Caco-2 (cell line): ENCODE measurements around the gene SLC25A41. TPM values are rescaled to one million over a fixed set of nuclear protein-coding genes. Genes with fewer than 3 reads are reported as not detected.

Experiments used
- BruUV-seq: library from RNA; stranded (reverse); fragments of 400-500 nt; replicated peaks from 2 replicates; lab custom pipeline; 2021; lab: Mats Ljungman, UMichigan
- CTCF ChIA-PET: fragments of 300-600 bp; sonication (Branson Sonifier 250); formaldehyde crosslinking; loops from one replicate; lab custom pipeline; 2022; ENCODE audit warnings: antibody characterized with exemption; lab: Charles Lee
- POLR2A ChIA-PET: fragments of 300-600 bp; sonication (Branson Sonifier 250); formaldehyde crosslinking; loops from one replicate; lab custom pipeline; 2022; ENCODE audit warnings: antibody characterized with exemption; lab: Charles Lee
- DNase-seq, 2 experiments: peaks; one replicate each; pipeline versions ENCODE4 v3.0.0 to v3.0.0-alpha.2; 2020 to 2022
- H3K27me3 ChIP-seq: replicated peaks from 2 replicates; pipeline ENCODE4 v1.6.0; 2011; ENCODE audit warnings: low read length; ENCODE audit not compliant: control insufficient read depth, insufficient read depth
- H3K36me3 ChIP-seq: 2 replicates; pipeline ENCODE4 v1.5.1; 2011; ENCODE audit warnings: low read length; ENCODE audit not compliant: control insufficient read depth, insufficient read depth
- H3K4me1 ChIP-seq: fragments of 250-450 bp; sonication (Bioruptor Pico); 2 replicates; pipeline ENCODE4 v1.5.1; 2020; ENCODE audit warnings: mild to moderate bottlenecking
- H3K4me3 ChIP-seq: 2 replicates; pipeline ENCODE4 v1.5.1; 2011; ENCODE audit warnings: low read depth, mild to moderate bottlenecking, control low read depth, low read length
- H3K9me3 ChIP-seq: fragments of 250-450 bp; sonication (Bioruptor Pico); 2 replicates; pipeline ENCODE4 v1.5.1; 2020; ENCODE audit warnings: mild to moderate bottlenecking, moderate library complexity
- H3K27ac Mint-ChIP-seq: one replicate; pipeline ENCODE4 v1.8.0; 2022; ENCODE audit warnings: mixed read lengths; ENCODE audit not compliant: unreplicated experiment
- H3K27me3 Mint-ChIP-seq: one replicate; pipeline ENCODE4 v1.8.0; 2022; ENCODE audit warnings: mixed read lengths; ENCODE audit not compliant: insufficient read depth, unreplicated experiment
- H3K36me3 Mint-ChIP-seq: one replicate; pipeline ENCODE4 v1.8.0; 2022; ENCODE audit warnings: mild to moderate bottlenecking, mixed read lengths; ENCODE audit not compliant: insufficient read depth, unreplicated experiment
- H3K4me1 Mint-ChIP-seq: one replicate; pipeline ENCODE4 v1.8.0; 2022; ENCODE audit warnings: low read depth, mixed read lengths; ENCODE audit not compliant: unreplicated experiment
- H3K4me3 Mint-ChIP-seq: one replicate; pipeline ENCODE4 v1.8.0; 2022; ENCODE audit warnings: mild to moderate bottlenecking, moderate library complexity, mixed read lengths; ENCODE audit not compliant: unreplicated experiment
- H3K9me3 Mint-ChIP-seq: one replicate; pipeline ENCODE4 v1.8.0; 2022; ENCODE audit warnings: mixed read lengths; ENCODE audit not compliant: unreplicated experiment
- CTCF ChIP-seq, 2 experiments: fragments of 200-600 bp in 1 of 2; IDR thresholded peaks; 1 replicate in 1 of 2; 2 replicates in 1 of 2; pipeline versions ENCODE4 v1.5.1 to v1.8.0; 2011 to 2022; ENCODE audit warnings: antibody characterized with exemption in 1 of 2, control low read depth in 1 of 2, inconsistent platforms in 1 of 2, low read depth in 1 of 2, low read length in 1 of 2, mild to moderate bottlenecking in 1 of 2, moderate library complexity in 1 of 2; ENCODE audit not compliant: insufficient read depth in 1 of 2, severe bottlenecking in 1 of 2, unreplicated experiment in 1 of 2
- intact Hi-C: fragments of 100-400 bp; cut with micrococcal nuclease; formaldehyde crosslinking; loops from one replicate; pipeline ENCODE4 v1.10.0; 2022; ENCODE audit not compliant: unreplicated experiment
- total RNA-seq: library from RNA; stranded (reverse); gene quantifications from 2 replicates; pipeline ENCODE4 v1.2.3, GENCODE V29; 2022

The SLC25A41 gene
- total RNA-seq, 1 experiment from 2014 or later: not detected

- Histone ChIP-seq H3K36me3 (peaks cover 8% of the 10 kb centered on the region), H3K4me1 (no peaks in the 10 kb centered on the region), H3K27me3 (no peaks in the 10 kb centered on the region), H3K9me3 (peaks cover 5% of the 10 kb centered on the region), H3K4me3 (no peak overlapping the region)
- no peaks in the 10 kb centered on the region for H3K4me1 Mint-ChIP-seq
- ChIA-PET POLR2A (no interaction called here), CTCF (no interaction called here)
- no peak for DNase-seq
- H3K27me3 Mint-ChIP-seq: no peaks in the 10 kb centered on the region
- intact Hi-C loops: no loop called here
- H3K4me3 Mint-ChIP-seq: no peak overlapping the region
- no peaks in the 10 kb centered on the region for H3K9me3 Mint-ChIP-seq
- TF ChIP-seq CTCF (IDR thresholded peaks at IDR 0.05; ENCODE audit: insufficient read depth in 1 of 2, low read depth in 1 of 2, low read length in 1 of 2, severe bottlenecking in 1 of 2, unreplicated experiment in 1 of 2): no peak
- no peak overlapping the region for H3K27ac Mint-ChIP-seq
- peaks cover 60% of the 10 kb centered on the region for H3K36me3 Mint-ChIP-seq
- no TSS peak for BruUV-seq
Observed at GRCh38 chr19:6452223-6452614, 18.7 kb upstream of the SLC25A41 start.

- no peak for TF ChIP-seq CTCF (IDR thresholded peaks at IDR 0.05; ENCODE audit: insufficient read depth in 1 of 2, low read depth in 1 of 2, low read length in 1 of 2, severe bottlenecking in 1 of 2, unreplicated experiment in 1 of 2)
- no TSS peak for BruUV-seq
- no peaks in the 10 kb centered on the region for H3K9me3 Mint-ChIP-seq
- no peak overlapping the region for H3K27ac Mint-ChIP-seq
- intact Hi-C loops: no loop called here
- no peak for DNase-seq
- ChIA-PET CTCF (no interaction called here), POLR2A (no interaction called here)
- peaks cover 59% of the 10 kb centered on the region for H3K36me3 Mint-ChIP-seq
- H3K4me3 Mint-ChIP-seq: no peak overlapping the region
- no peak overlapping the region for H3K4me3 ChIP-seq
- peaks cover 8% of the 10 kb centered on the region for H3K36me3 ChIP-seq
- no peaks in the 10 kb centered on the region for H3K4me1 ChIP-seq
- H3K27me3 Mint-ChIP-seq: no peaks in the 10 kb centered on the region
- H3K9me3 ChIP-seq: peaks cover 5% of the 10 kb centered on the region
- no peaks in the 10 kb centered on the region for H3K27me3 ChIP-seq
- no peaks in the 10 kb centered on the region for H3K4me1 Mint-ChIP-seq
Observed at GRCh38 chr19:6451583-6452222, 18.1 kb upstream of the SLC25A41 start.

GRCh38 chr19:6450166-6450565, 16.6 kb upstream of the SLC25A41 start:
- no peak overlapping the region for H3K27ac Mint-ChIP-seq
- intact Hi-C loops: no loop called here
- DNase-seq: no peak
- peaks cover 5% of the 10 kb centered on the region for H3K9me3 Mint-ChIP-seq
- no TSS peak for BruUV-seq
- ChIA-PET CTCF (interaction anchor here (0.6 kb wide), 1 partner anchor 1231 kb away, joined by 3 read pairs; the partner anchor contains the start of gene TRAPPC5), POLR2A (no interaction called here)
- H3K4me3 Mint-ChIP-seq: no peak overlapping the region
- H3K27me3 Mint-ChIP-seq: no peaks in the 10 kb centered on the region
- no peaks in the 10 kb centered on the region for H3K4me1 Mint-ChIP-seq
- no peaks in the 10 kb centered on the region for H3K27me3 ChIP-seq
- TF ChIP-seq CTCF (IDR thresholded peaks at IDR 0.05; ENCODE audit: insufficient read depth in 1 of 2, low read depth in 1 of 2, low read length in 1 of 2, severe bottlenecking in 1 of 2, unreplicated experiment in 1 of 2): no peak
- H3K4me1 ChIP-seq: no peaks in the 10 kb centered on the region
- peaks cover 5% of the 10 kb centered on the region for H3K9me3 ChIP-seq
- peaks cover 6% of the 10 kb centered on the region for H3K36me3 ChIP-seq
- H3K4me3 ChIP-seq: no peak overlapping the region
- H3K36me3 Mint-ChIP-seq: peaks cover 56% of the 10 kb centered on the region
